Measurements from ENCODE around the gene CADPS2. TPM values are rescaled to one million over a fixed set of nuclear protein-coding genes. Genes with fewer than 3 reads are reported as not detected.

Gene CADPS2
- total RNA-seq, 1 donor from 2014 or later: 4.4 TPM

DNA sequence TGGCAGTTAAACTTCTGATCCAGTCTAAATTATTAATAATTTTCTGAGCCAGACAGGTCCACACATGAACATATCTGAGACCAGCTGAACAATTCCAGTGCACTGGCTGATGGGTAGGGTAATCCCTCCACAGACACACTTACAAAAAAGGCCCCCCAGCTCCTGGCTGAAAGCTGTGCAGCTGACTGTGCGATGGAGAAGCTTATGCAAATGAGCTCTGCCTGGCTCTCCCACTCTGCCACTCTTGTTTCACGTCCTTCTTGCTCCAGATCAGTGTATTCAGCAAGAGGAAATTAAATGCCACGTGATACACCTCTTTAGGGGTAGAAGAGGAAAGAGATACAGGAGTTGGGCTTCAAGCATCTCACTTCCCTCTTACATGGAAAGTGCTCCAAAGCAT is 505.3 kb downstream of the CADPS2 start:
- TF ChIP-seq, protein P1, sequence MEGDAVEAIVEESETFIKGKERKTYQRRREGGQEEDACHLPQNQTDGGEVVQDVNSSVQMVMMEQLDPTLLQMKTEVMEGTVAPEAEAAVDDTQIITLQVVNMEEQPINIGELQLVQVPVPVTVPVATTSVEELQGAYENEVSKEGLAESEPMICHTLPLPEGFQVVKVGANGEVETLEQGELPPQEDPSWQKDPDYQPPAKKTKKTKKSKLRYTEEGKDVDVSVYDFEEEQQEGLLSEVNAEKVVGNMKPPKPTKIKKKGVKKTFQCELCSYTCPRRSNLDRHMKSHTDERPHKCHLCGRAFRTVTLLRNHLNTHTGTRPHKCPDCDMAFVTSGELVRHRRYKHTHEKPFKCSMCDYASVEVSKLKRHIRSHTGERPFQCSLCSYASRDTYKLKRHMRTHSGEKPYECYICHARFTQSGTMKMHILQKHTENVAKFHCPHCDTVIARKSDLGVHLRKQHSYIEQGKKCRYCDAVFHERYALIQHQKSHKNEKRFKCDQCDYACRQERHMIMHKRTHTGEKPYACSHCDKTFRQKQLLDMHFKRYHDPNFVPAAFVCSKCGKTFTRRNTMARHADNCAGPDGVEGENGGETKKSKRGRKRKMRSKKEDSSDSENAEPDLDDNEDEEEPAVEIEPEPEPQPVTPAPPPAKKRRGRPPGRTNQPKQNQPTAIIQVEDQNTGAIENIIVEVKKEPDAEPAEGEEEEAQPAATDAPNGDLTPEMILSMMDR (conservative IDR thresholded peaks at IDR 0.05; ENCODE audit: low read depth, low read length): no peak
- no peak overlapping the region for H3K4me3 ChIP-seq (ENCODE audit: low read depth, low read length)
- no peak for DNase-seq (ENCODE audit: low read depth)

DNA sequence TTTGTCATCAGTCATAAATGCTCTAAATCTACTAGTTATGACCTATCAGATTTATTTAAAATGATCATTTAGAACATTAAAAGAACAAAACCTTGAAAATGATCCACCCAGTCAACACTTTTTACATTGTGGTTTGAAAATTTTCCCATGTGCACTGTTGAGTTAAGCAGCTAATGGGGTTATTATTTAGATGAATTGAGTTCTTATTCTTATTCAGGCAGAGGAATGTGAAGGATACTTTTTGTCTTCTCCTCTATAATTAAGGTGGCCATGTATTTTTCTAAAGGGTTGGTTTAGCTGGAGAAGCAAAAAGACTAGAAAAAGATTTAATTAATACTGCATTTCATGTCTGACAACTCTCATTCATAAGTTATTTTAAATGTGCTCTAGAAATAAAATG is 506.8 kb downstream of the CADPS2 start:
- no peak for DNase-seq (ENCODE audit: low read depth)
- TF ChIP-seq, protein P1 (conservative IDR thresholded peaks at IDR 0.05; ENCODE audit: low read depth, low read length): no peak
- no peak overlapping the region for H3K4me3 ChIP-seq (ENCODE audit: low read depth, low read length)

DNA sequence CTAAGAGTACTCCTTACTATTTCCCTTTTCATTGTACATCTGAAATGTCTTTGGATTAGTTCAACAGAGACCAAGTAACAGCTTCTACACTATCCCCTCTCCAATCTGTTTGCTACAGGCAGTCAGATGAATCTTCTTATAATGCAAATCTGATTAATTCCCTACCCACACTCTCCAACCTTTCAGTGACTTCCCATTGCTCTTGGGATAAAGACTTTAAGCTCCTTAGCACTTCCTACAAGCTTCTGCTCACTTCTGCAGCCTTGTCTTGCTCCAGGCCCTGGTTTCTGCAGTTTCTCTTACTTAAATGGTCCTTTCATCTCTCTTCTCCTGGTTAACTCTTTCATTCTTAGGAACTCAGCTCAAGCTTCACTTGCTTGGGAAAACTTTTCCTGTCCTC is 516.5 kb downstream of the CADPS2 start:
- H3K4me3 ChIP-seq (ENCODE audit: low read depth, low read length): no peak overlapping the region
- TF ChIP-seq, protein P1 (conservative IDR thresholded peaks at IDR 0.05; ENCODE audit: low read depth, low read length): no peak
- DNase-seq (ENCODE audit: low read depth): no peak

DNA sequence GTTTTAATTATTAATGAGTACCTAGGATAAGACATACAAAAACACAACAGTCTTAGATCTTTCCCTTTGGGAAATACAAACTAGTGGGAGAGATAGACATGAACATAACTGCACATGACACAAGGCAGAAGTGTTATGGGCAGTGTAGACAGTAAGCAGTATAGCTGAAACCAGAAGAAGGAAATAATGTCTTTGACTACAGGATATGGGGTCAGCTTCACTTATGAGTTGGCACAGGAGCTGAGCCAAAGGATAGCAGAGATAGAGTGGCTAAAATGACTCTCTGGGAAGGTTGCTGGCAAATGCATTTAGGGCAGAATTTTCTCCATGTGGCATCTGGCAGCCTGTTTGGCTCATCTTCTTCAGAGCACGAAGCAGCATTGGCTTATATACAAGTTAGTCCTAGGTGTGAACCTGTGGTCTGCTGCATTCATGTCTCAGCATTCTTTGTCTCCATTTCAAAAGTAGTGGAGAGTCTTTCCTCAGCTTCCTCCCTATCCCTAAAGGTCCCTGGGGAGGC is 521.4 kb downstream of the CADPS2 start:
- TF ChIP-seq, protein P1 (conservative IDR thresholded peaks at IDR 0.05; ENCODE audit: low read depth, low read length): no peak
- no peak overlapping the region for H3K4me3 ChIP-seq (ENCODE audit: low read depth, low read length)
- DNase-seq (ENCODE audit: low read depth): no peak

DNA sequence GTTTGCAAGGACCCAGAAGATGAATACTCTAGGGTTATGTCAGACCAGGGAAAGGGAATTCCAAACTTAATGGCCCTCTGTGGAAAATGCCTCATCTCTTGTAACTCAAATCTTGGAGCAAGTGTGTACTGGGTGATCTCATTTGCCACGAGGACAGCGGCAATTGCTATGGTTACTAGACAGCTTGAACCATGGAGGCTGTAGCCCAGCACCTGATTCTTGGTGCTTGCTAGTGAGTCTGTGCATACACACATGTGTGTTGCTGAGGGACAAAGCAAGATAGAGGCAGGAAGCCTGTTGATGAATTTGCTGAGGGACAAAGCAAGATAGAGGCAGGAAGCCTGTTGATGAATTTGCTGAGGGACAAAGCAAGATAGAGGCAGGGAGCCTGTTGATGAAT is 523.1 kb downstream of the CADPS2 start:
- DNase-seq (ENCODE audit: low read depth): no peak
- TF ChIP-seq, protein P1 (conservative IDR thresholded peaks at IDR 0.05; ENCODE audit: low read depth, low read length): no peak
- H3K4me3 ChIP-seq (ENCODE audit: low read depth, low read length): no peak overlapping the region

DNA sequence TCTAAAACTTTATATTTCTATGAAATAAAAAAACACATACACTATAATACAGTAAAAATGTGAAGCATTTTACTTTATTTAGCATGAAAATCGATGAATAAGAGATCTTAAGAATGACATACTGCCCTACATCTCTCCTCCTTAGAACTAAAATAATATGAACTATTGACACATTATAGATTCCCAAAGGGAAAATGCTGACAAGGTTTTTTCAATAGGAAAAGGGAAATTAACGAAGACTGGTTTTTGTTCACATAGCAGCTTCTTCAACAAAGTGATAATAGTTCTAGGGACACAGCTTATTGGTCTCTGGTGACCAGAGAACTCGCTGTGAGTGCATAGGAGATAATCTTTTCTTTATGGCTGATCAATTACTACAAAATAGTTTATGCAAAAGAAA is 523.8 kb downstream of the CADPS2 start:
- H3K4me3 ChIP-seq (ENCODE audit: low read depth, low read length): no peak overlapping the region
- DNase-seq (ENCODE audit: low read depth): no peak
- TF ChIP-seq, protein P1 (conservative IDR thresholded peaks at IDR 0.05; ENCODE audit: low read depth, low read length): no peak

DNA sequence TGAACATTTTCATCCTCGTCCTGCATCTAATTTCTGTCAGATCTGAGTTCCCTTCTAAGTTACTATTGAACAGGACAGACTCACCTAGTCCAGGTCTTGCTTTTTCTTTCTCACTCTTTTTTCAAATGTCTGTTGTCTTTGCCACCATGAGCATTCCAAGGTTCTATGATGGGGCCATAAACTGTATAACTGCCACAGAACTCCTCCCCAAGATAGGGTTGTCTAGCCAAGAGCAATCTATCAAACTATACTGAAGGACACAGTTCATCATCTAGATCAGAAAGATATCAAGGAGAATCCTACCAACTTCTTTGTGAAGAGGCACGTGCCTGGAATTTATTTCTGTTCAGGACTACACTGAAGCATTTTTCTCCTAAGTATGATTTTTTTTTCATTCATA is 531.6 kb downstream of the CADPS2 start:
- no peak overlapping the region for H3K4me3 ChIP-seq (ENCODE audit: low read depth, low read length)
- DNase-seq (ENCODE audit: low read depth): no peak
- TF ChIP-seq, protein P1 (conservative IDR thresholded peaks at IDR 0.05; ENCODE audit: low read depth, low read length): no peak

All from epithelial cell of proximal tubule (primary cell).